HCT116 (cell line): ENCODE data around the gene TTYH2. TPM values are rescaled to one million over a fixed set of nuclear protein-coding genes. Genes with fewer than 3 reads are reported as not detected.

Source experiments
- ATAC-seq: fragments of 200-7000 bp; cut with Tn5 transposase; 2 replicates; pipeline ENCODE4 v1.9.1; 2020; ENCODE audit warnings: mild to moderate bottlenecking, moderate library complexity
- BruUV-seq: library from RNA; stranded (reverse); fragments of 400-500 nt; replicated peaks from 2 replicates; lab custom pipeline; 2021; lab: Mats Ljungman, UMichigan
- CTCF ChIA-PET: fragments of 300-600 bp; sonication (Branson Sonifier 250); formaldehyde crosslinking; loops from one replicate; lab custom pipeline; 2021; ENCODE audit warnings: antibody characterized with exemption; lab: Charles Lee
- POLR2A ChIA-PET: fragments of 300-600, 350-600 bp; sonication (Branson Sonifier 250); formaldehyde crosslinking; loops from one replicate; lab custom pipeline; 2021; ENCODE audit warnings: antibody characterized with exemption; lab: Charles Lee
- RAD21 ChIA-PET, 2 experiments: fragments of 300-600 bp; sonication (Branson Sonifier 250); formaldehyde crosslinking; loops; one replicate each; lab custom pipeline; 2023; ENCODE audit warnings: low total read pairs in 2 of 2; ENCODE audit not compliant: uncharacterized antibody in 2 of 2, unreplicated experiment in 2 of 2, low non-redundant PET in 1 of 2; lab: Charles Lee
- DNase-seq: peaks from one replicate; pipeline ENCODE4 v3.0.0-alpha.2; 2010; ENCODE audit warnings: low read depth, low spot score
- H2AFZ ChIP-seq: fragments of 200-600 bp; shearing (Covaris generic), sonication (generic); 2 replicates; pipeline ENCODE4 v1.6.1; 2017; ENCODE audit warnings: low read depth, mixed run types, mixed read lengths, antibody characterized with exemption, low read length; ENCODE audit not compliant: poor library complexity, severe bottlenecking
- H3K27ac ChIP-seq: 2 replicates; pipeline ENCODE4 v1.5.1; 2012; ENCODE audit warnings: low read depth, low read length
- H3K27me3 ChIP-seq: fragments of 200-600 bp; sonication (generic); 2 replicates; pipeline ENCODE4 v1.6.1; 2016; ENCODE audit warnings: mixed run types, low read length, mixed read lengths; ENCODE audit not compliant: insufficient read depth
- H3K36me3 ChIP-seq, 2 experiments: fragments of 200-500 bp in 1 of 2; fragments of 200-600 bp in 1 of 2; sonication (Bioruptor generic) in 1 of 2; sonication (generic) in 1 of 2; 2 replicates each; pipeline versions ENCODE4 v1.5.1 to v1.6.1; 2014 to 2016; ENCODE audit warnings: low read length in 2 of 2, inconsistent platforms in 1 of 2, mixed read lengths in 1 of 2, mixed run types in 1 of 2; ENCODE audit not compliant: insufficient read depth in 2 of 2, control insufficient read depth in 1 of 2
- H3K4me1 ChIP-seq, 2 experiments: fragments of 200-600 bp in 1 of 2; sonication (generic) in 1 of 2; 2 replicates each; pipeline versions ENCODE4 v1.5.1 to v1.6.1; 2012 to 2017; ENCODE audit warnings: low read length in 2 of 2, inconsistent platforms in 1 of 2, mild to moderate bottlenecking in 1 of 2, mixed read lengths in 1 of 2, mixed run types in 1 of 2, moderate library complexity in 1 of 2; ENCODE audit not compliant: insufficient read depth in 2 of 2, control insufficient read depth in 1 of 2
- H3K4me2 ChIP-seq: fragments of 200-600 bp; sonication (generic); 2 replicates; pipeline ENCODE4 v1.6.1; 2017; ENCODE audit warnings: mixed run types, low read length, mixed read lengths
- H3K4me3 ChIP-seq, 2 experiments: fragments of 200-600 bp in 1 of 2; sonication (generic) in 1 of 2; replicated peaks in 1 of 2; 2 replicates each; pipeline ENCODE4 v1.5.1; 2011 to 2016; ENCODE audit warnings: low read length in 2 of 2, control low read depth in 1 of 2, low read depth in 1 of 2, mild to moderate bottlenecking in 1 of 2, mixed read lengths in 1 of 2, mixed run types in 1 of 2
- H3K79me2 ChIP-seq: fragments of 200-600 bp; sonication (generic); 2 replicates; pipeline ENCODE4 v1.6.1; 2017; ENCODE audit warnings: mild to moderate bottlenecking, mixed run types, low read length, moderate library complexity, mixed read lengths; ENCODE audit not compliant: insufficient read depth
- H3K9ac ChIP-seq: fragments of 200-600 bp; sonication (generic); 2 replicates; pipeline ENCODE4 v1.6.1; 2016; ENCODE audit warnings: low read length, mixed read lengths
- H3K9me2 ChIP-seq: fragments of 200-600 bp; sonication (generic), shearing (Covaris generic); 2 replicates; pipeline ENCODE4 v1.6.1; 2017; ENCODE audit warnings: mixed run types, mild to moderate bottlenecking, moderate library complexity; ENCODE audit not compliant: insufficient read depth
- H3K9me3 ChIP-seq, 2 experiments: fragments of 200-500 bp in 1 of 2; fragments of 200-600 bp in 1 of 2; sonication (Bioruptor generic) in 1 of 2; sonication (generic) in 1 of 2; 2 replicates each; pipeline ENCODE4 v1.6.1; 2014 to 2017; ENCODE audit warnings: low read length in 2 of 2, mixed read lengths in 2 of 2, inconsistent platforms in 1 of 2, low read depth in 1 of 2, mild to moderate bottlenecking in 1 of 2, mixed run types in 1 of 2, moderate library complexity in 1 of 2; ENCODE audit not compliant: control insufficient read depth in 1 of 2, insufficient read depth in 1 of 2
- H4K20me1 ChIP-seq: fragments of 200-600 bp; sonication (generic), shearing (Covaris generic); 2 replicates; pipeline ENCODE4 v1.6.1; 2017; ENCODE audit warnings: mixed run types, mild to moderate bottlenecking, moderate library complexity; ENCODE audit not compliant: insufficient read depth
- ATF3 ChIP-seq: IDR thresholded peaks from 2 replicates; pipeline ENCODE4 v1.6.1; 2012
- CBX3 ChIP-seq: IDR thresholded peaks from 2 replicates; pipeline ENCODE4 v1.6.1; 2012; ENCODE audit warnings: low read depth
- CEBPB ChIP-seq: IDR thresholded peaks from 2 replicates; pipeline ENCODE4 v1.6.1; 2012; ENCODE audit warnings: low read depth
- CTCF ChIP-seq, 3 experiments: fragments of 200-600 bp in 1 of 3; sonication (generic) in 1 of 3; IDR thresholded peaks in 2 of 3; conservative IDR thresholded peaks in 1 of 3; 2 replicates each; pipeline ENCODE4 v1.5.1; 2012 to 2017; ENCODE audit warnings: low read depth in 2 of 3, low read length in 2 of 3, antibody characterized with exemption in 1 of 3, borderline replicate concordance in 1 of 3, control low read depth in 1 of 3, mild to moderate bottlenecking in 1 of 3, mixed read lengths in 1 of 3, mixed run types in 1 of 3, moderate library complexity in 1 of 3; ENCODE audit not compliant: insufficient read depth in 1 of 3
- EGR1 ChIP-seq: IDR thresholded peaks from 2 replicates; pipeline ENCODE4 v1.6.1; 2012; ENCODE audit warnings: low read depth
- EZH2 ChIP-seq: fragments of 200-600 bp; sonication (generic); IDR thresholded peaks from 2 replicates; pipeline ENCODE4 v1.6.1; 2017; ENCODE audit warnings: antibody characterized with exemption, mixed run types
- EZH2phosphoT487 ChIP-seq: fragments of 200-600 bp; IDR thresholded peaks from 2 replicates; pipeline ENCODE4 v1.6.1; 2018; ENCODE audit warnings: antibody characterized with exemption, borderline replicate concordance
- FOSL1 ChIP-seq: IDR thresholded peaks from 2 replicates; pipeline ENCODE4 v1.6.1; 2012; ENCODE audit warnings: low read depth
- JUND ChIP-seq: IDR thresholded peaks from 2 replicates; pipeline ENCODE4 v1.6.1; 2012
- RAD21 ChIP-seq: IDR thresholded peaks from 2 replicates; pipeline ENCODE4 v1.6.1; 2012; ENCODE audit warnings: low read depth, mild to moderate bottlenecking
- REST ChIP-seq: IDR thresholded peaks from 2 replicates; pipeline ENCODE4 v1.6.1; 2012; ENCODE audit warnings: low read depth
- SIN3A ChIP-seq: IDR thresholded peaks from 2 replicates; pipeline ENCODE4 v1.6.1; 2012; ENCODE audit warnings: low read depth
- SRF ChIP-seq: IDR thresholded peaks from 2 replicates; pipeline ENCODE4 v1.6.1; 2012; ENCODE audit warnings: low read depth
- YY1 ChIP-seq: IDR thresholded peaks from 2 replicates; pipeline ENCODE4 v1.6.1; 2011; ENCODE audit warnings: low read length, low read depth, moderate library complexity, mild to moderate bottlenecking; ENCODE audit not compliant: insufficient replicate concordance; ENCODE audit errors: extremely low read depth
- ZFX ChIP-seq: fragments of 450-650 bp; IDR thresholded peaks from 2 replicates; pipeline ENCODE4 v1.6.1; 2017
- ZNF274 ChIP-seq: fragments of 200-500 bp; sonication (Bioruptor generic); IDR thresholded peaks from 2 replicates; pipeline ENCODE4 v1.6.1; 2014; ENCODE audit warnings: mild to moderate bottlenecking, low read depth, low read length, inconsistent platforms
- intact Hi-C: fragments of 100-400 bp; cut with micrococcal nuclease; formaldehyde crosslinking; loops from 2 replicates; pipeline ENCODE4 v1.10.0; 2022
- total RNA-seq: library from RNA; stranded (reverse); gene quantifications from one replicate; pipeline ENCODE4 v1.2.1, GENCODE V29; 2021; ENCODE audit not compliant: unreplicated experiment

The TTYH2 gene
- total RNA-seq, 1 experiment from 2014 or later = 10.8 TPM

- TF ChIP-seq ZNF274 (no peak), RAD21 (no peak), REST (no peak), CEBPB (no peak), SRF (no peak), FOSL1 (no peak), EZH2phosphoT487 (no peak), EGR1 (no peak), EZH2 (no peak)
These were observed 66.7 kb downstream of the TTYH2 start (continued) for GRCh38 chr17:74280093-74280513.

GRCh38 chr17:74281799-74282198 lies 68.4 kb downstream of the TTYH2 start:
- ChIA-PET CTCF (interaction anchor here (0.6 to 2.2 kb wide), 4 partner anchors 14 to 81 kb away, joined by 3 to 9 read pairs (median 4); partner anchors contain the start of gene BTBD17), RAD21 (no interaction called here)
- H3K27ac ChIP-seq = no peak overlapping the region
- no peak for DNase-seq
- no peaks in the 10 kb centered on the region for H3K36me3 ChIP-seq
- intact Hi-C loops = no loop called here
- no peak overlapping the region for H3K4me2 ChIP-seq
- H4K20me1 ChIP-seq = no peaks in the 10 kb centered on the region
- BruUV-seq = no TSS peak
- no peak overlapping the region for H2AFZ ChIP-seq
- H3K79me2 ChIP-seq = no peaks in the 10 kb centered on the region
- H3K4me3 ChIP-seq = no peak overlapping the region
- TF ChIP-seq JUND (no peak), REST (no peak), ZFX (no peak), SIN3A (no peak), FOSL1 (no peak), CEBPB (no peak), RAD21 (no peak), CBX3 (no peak), EGR1 (no peak), EZH2 (no peak), CTCF (IDR thresholded peaks at IDR 0.05 in 2 of 3, conservative IDR thresholded peaks at IDR 0.05 in 1 of 3; ENCODE audit: borderline replicate concordance in 1 of 3, insufficient read depth in 1 of 3, low read depth in 2 of 3, low read length in 2 of 3) (no peak), YY1 (no peak), ATF3 (no peak), ZNF274 (no peak)
- TF ChIP-seq, all 23 proteins: peak for 0
- H3K4me1 ChIP-seq = peaks cover 5 to 10% of the 10 kb centered on the region in 2 experiments; a peak in 3 of 4 replicates
- ATAC-seq = no peak
- H3K27me3 ChIP-seq = no peaks in the 10 kb centered on the region
- no peaks in the 10 kb centered on the region for H3K9me3 ChIP-seq
- H3K9ac ChIP-seq = no peak overlapping the region
- POLR2A ChIA-PET = no interaction called here
- H3K9me2 ChIP-seq = no peaks in the 10 kb centered on the region
